ENCODE results near the gene HOXA4. TPM values are rescaled to one million over a fixed set of nuclear protein-coding genes. Genes with fewer than 3 reads are reported as not detected.

The HOXA4 gene
- total RNA-seq, 2 experiments from 2014 or later = 0.25 TPM; not detected in 1

- Mint-ChIP-seq H3K27ac (no peak overlapping the region), H3K4me1 (no peaks in the 10 kb centered on the region), H3K27me3 (peaks cover 37% of the 10 kb centered on the region), H3K36me3 (ENCODE audit: low read depth) (no peaks in the 10 kb centered on the region), H3K9me3 (no peaks in the 10 kb centered on the region), H3K4me3 (no peak overlapping the region)
- ChIA-PET POLR2A (no interaction called here), CTCF (interaction anchor here (0.6 kb wide), 1 partner anchor 402 kb away, joined by 3 read pairs; no protein-coding TSS in a partner anchor)
- DNase-seq = no peak
Measured at GRCh38 chr7:27125986-27126394, 4.6 kb downstream of the HOXA4 start.

DNA sequence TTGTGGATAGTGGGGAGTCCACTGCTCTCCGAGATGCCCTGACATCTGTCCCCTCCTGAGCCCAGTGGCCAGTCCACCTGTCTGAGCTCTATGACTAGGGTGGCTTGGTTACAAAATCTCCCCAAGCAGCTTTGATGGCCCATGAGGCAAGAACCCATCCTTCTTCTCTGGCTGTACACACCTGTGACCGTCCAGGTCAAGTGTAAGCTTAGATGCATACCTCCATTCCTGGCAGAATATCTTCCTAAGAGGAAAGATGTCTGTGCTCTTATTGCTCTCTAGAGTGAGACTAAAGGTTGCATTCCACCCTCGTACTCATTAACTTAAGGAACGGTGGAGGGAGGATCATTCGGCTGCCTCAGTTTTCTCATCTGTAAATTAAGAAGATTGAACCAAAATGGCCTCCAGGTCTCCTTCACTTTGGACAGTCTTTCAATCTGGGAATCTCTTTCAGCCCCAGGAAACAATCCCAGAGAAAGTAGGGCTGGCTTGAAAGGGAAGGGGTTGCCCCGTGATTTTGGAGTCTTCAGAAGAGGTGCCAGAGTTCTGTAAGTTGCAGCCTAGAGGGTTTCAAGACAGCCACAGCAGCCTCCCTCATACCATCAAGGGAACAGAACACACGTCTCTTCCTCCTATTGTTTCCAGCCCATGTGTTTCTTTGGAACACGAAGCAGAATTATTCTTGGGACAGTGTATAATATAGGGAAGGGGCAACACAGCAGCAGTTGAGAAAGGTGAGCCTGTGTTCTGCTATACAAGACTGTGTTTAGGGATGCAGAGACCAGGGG is 5.5 kb downstream of the HOXA4 start:
- no peak overlapping the region for H3K4me3 Mint-ChIP-seq
- H3K4me1 Mint-ChIP-seq = no peaks in the 10 kb centered on the region
- POLR2A ChIA-PET = no interaction called here

GRCh38 chr7:27124096-27124901 is 6.3 kb downstream of the HOXA4 start:
- H3K36me3 Mint-ChIP-seq (ENCODE audit: low read depth) = no peaks in the 10 kb centered on the region
- no peak for DNase-seq
- no peaks in the 10 kb centered on the region for H3K9me3 Mint-ChIP-seq
- no peak overlapping the region for H3K4me3 Mint-ChIP-seq
- no peaks in the 10 kb centered on the region for H3K4me1 Mint-ChIP-seq
- CTCF ChIA-PET = interaction anchor here (0.6 to 0.7 kb wide), 2 partner anchors 9 to 834 kb away, joined by 3 read pairs; no protein-coding TSS in a partner anchor
- POLR2A ChIA-PET = no interaction called here
- H3K27me3 Mint-ChIP-seq = peaks cover 34% of the 10 kb centered on the region
- H3K27ac Mint-ChIP-seq = no peak overlapping the region

More for the DNA sequence above, 5.5 kb downstream of the HOXA4 start:
- H3K27me3 Mint-ChIP-seq = peaks cover 37% of the 10 kb centered on the region
- H3K36me3 Mint-ChIP-seq (ENCODE audit: low read depth) = no peaks in the 10 kb centered on the region
- CTCF ChIA-PET = interaction anchor here (0.6 to 0.7 kb wide), 2 partner anchors 10 to 835 kb away, joined by 3 read pairs; no protein-coding TSS in a partner anchor
- H3K9me3 Mint-ChIP-seq = no peaks in the 10 kb centered on the region
- DNase-seq = no peak
- H3K27ac Mint-ChIP-seq = no peak overlapping the region

GRCh38 chr7:27123477-27124053 is 7.0 kb downstream of the HOXA4 start:
- POLR2A ChIA-PET = no interaction called here
- H3K36me3 Mint-ChIP-seq (ENCODE audit: low read depth) = no peaks in the 10 kb centered on the region
- H3K9me3 Mint-ChIP-seq = no peaks in the 10 kb centered on the region
- CTCF ChIA-PET = no interaction called here
- no peaks in the 10 kb centered on the region for H3K4me1 Mint-ChIP-seq
- no peak for DNase-seq
- peaks cover 28% of the 10 kb centered on the region for H3K27me3 Mint-ChIP-seq
- H3K4me3 Mint-ChIP-seq = no peak overlapping the region
- no peak overlapping the region for H3K27ac Mint-ChIP-seq

DNA sequence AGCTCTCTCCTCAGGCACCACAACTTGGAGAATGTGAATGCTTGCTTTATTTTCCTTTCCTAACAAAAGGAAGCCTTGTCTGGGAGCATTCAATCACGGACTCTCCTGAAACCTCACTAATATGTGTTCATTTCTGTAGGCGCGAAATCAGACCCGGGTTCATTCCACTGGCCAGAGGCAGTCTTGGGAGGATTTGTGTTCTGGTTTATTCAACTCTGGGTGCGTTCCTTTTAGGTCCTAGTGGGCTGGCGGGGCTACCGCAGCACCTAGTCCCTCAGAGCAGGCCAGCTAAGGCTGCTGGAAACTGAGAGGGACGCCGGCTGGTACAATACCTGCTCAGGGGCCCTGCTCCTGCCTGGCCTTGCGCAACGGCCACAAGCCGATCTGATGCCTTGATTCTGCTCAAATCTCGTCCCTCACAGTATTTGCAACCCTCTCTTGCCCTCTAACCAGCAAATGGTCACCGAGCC is 7.5 kb downstream of the HOXA4 start:
- peaks cover 24% of the 10 kb centered on the region for H3K27me3 Mint-ChIP-seq
- H3K27ac Mint-ChIP-seq = no peak overlapping the region
- POLR2A ChIA-PET = no interaction called here
- no peaks in the 10 kb centered on the region for H3K9me3 Mint-ChIP-seq
- H3K36me3 Mint-ChIP-seq (ENCODE audit: low read depth) = no peaks in the 10 kb centered on the region
- no peaks in the 10 kb centered on the region for H3K4me1 Mint-ChIP-seq
- no peak overlapping the region for H3K4me3 Mint-ChIP-seq
- DNase-seq = no peak
- CTCF ChIA-PET = no interaction called here

- H3K4me3 Mint-ChIP-seq = no peak overlapping the region
- no peak overlapping the region for H3K27ac Mint-ChIP-seq
- POLR2A ChIA-PET = no interaction called here
- no peak for DNase-seq
- CTCF ChIA-PET = no interaction called here
- no peaks in the 10 kb centered on the region for H3K9me3 Mint-ChIP-seq
- H3K4me1 Mint-ChIP-seq = no peaks in the 10 kb centered on the region
- peaks cover 17% of the 10 kb centered on the region for H3K27me3 Mint-ChIP-seq
- H3K36me3 Mint-ChIP-seq (ENCODE audit: low read depth) = no peaks in the 10 kb centered on the region
Measured at GRCh38 chr7:27122077-27122910, 8.3 kb downstream of the HOXA4 start.

DNA sequence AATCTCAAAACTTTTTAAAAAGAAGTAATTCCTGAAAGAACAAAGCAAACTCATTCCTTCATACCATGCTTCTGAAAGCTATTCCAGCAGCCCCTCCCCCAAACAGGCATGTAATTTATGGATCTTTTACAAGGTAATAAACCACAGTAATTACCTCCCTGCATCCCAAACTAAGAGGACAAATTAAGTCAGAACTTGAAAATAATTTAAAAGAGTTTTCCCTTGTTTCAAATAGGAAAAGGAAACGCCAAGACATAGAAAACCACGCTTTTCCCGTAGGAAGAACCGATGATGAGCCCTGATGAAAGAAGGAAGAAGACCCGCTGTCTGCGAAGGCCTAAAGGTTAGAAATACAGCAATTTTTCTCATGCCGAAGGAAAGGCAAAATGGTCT is 8.9 kb downstream of the HOXA4 start:
- Mint-ChIP-seq H3K27ac (no peak overlapping the region), H3K9me3 (no peaks in the 10 kb centered on the region), H3K27me3 (peaks cover 11% of the 10 kb centered on the region), H3K4me1 (no peaks in the 10 kb centered on the region), H3K36me3 (ENCODE audit: low read depth) (no peaks in the 10 kb centered on the region), H3K4me3 (no peak overlapping the region)
- DNase-seq = no peak
- ChIA-PET POLR2A (no interaction called here), CTCF (no interaction called here)

GRCh38 chr7:27119412-27119911 is 11.1 kb downstream of the HOXA4 start:
- Mint-ChIP-seq H3K9me3 (no peaks in the 10 kb centered on the region), H3K27ac (no peak overlapping the region), H3K4me1 (no peaks in the 10 kb centered on the region), H3K4me3 (no peak overlapping the region), H3K27me3 (no peaks in the 10 kb centered on the region), H3K36me3 (ENCODE audit: low read depth) (no peaks in the 10 kb centered on the region)
- DNase-seq = no peak
- POLR2A ChIA-PET = interaction anchor here (0.6 kb wide), 1 partner anchor 863 kb away, joined by 3 read pairs; no protein-coding TSS in a partner anchor
- CTCF ChIA-PET = interaction anchor here (1.1 kb wide), 1 partner anchor 12 kb away, joined by 3 read pairs; no protein-coding TSS in a partner anchor

DNA sequence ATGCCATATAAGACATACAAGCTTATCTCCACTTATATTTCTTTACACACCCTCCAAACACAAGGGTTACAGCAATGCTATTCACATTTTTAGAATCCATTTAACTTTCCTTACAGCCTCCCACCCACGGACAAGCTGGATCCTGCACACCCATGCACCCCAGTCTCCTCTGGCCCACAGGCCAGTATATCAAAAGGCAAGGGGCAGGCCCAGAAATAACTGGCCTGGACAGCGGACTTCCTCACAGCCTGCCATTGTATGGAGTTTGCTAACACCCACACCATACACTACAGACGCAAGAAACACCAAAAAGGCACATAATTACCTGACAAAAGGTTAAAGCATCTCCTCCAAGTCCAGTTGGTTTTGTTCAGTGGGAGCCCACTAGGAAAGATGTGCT is 12.0 kb downstream of the HOXA4 start:
- Mint-ChIP-seq H3K27ac (no peak overlapping the region), H3K4me3 (no peak overlapping the region), H3K27me3 (no peaks in the 10 kb centered on the region), H3K4me1 (no peaks in the 10 kb centered on the region), H3K9me3 (no peaks in the 10 kb centered on the region), H3K36me3 (ENCODE audit: low read depth) (no peaks in the 10 kb centered on the region)
- ChIA-PET POLR2A (no interaction called here), CTCF (no interaction called here)
- DNase-seq = no peak

DNA sequence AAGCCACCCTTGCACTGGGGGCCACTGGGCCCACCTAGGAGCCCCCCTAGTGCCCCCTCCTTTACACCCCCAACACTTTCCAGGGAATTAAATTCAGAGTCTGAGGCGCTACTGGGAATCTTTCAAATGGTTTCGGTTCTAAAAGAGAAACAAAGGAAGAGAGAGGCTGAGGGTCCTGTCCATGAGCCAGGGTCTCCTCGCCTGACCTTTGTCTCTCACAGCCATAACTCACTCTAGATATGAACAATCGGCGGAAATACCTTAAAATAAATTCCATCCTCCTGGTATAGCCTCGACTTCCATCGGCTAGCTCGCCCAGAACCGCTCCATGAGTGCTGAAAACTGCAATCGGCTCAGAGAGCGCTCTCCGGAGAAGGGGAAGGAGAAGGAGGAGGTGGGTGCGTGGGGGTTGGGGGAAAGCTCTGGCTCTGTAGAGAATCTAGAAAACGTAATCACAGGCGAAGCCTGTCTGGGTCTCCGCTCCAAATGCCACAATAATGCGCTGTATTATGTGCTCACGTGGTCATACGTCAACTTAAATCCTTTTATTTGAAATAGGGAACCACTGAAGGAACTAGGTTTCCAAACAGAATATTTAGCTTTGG is 12.6 kb downstream of the HOXA4 start:
- CTCF ChIA-PET = no interaction called here
- H3K27me3 Mint-ChIP-seq = no peaks in the 10 kb centered on the region
- POLR2A ChIA-PET = no interaction called here

GRCh38 chr7:27116962-27117886 is 13.3 kb downstream of the HOXA4 start:
- Mint-ChIP-seq H3K4me3 (no peak overlapping the region), H3K9me3 (no peaks in the 10 kb centered on the region), H3K36me3 (ENCODE audit: low read depth) (no peaks in the 10 kb centered on the region), H3K27me3 (no peaks in the 10 kb centered on the region), H3K4me1 (no peaks in the 10 kb centered on the region), H3K27ac (no peak overlapping the region)
- CTCF ChIA-PET = no interaction called here
- POLR2A ChIA-PET = no interaction called here
- DNase-seq = no peak

More for the DNA sequence above, 12.6 kb downstream of the HOXA4 start:
- Mint-ChIP-seq H3K4me1 (no peaks in the 10 kb centered on the region), H3K36me3 (ENCODE audit: low read depth) (no peaks in the 10 kb centered on the region), H3K4me3 (no peak overlapping the region), H3K9me3 (no peaks in the 10 kb centered on the region), H3K27ac (no peak overlapping the region)
- no peak for DNase-seq
